GM12874 (cell line): ENCODE results near the gene SSNA1.

Source experiments
- CTCF ChIP-seq: IDR thresholded peaks from 2 replicates; pipeline ENCODE4 v1.5.1; 2011; ENCODE audit warnings: low read depth, mild to moderate bottlenecking, control low read depth, low read length, moderate library complexity; ENCODE audit not compliant: insufficient read depth

Gene SSNA1

GRCh38 chr9:137188490-137189296 is at the start of gene SSNA1, which contains the start of gene ANAPC2:
TSS of gene SSNA1 (plus strand) at chr9:137188676. CDS start at chr9:137188727, 51 bp downstream.
TSS of gene ANAPC2 (minus strand) at chr9:137188560. CDS start at chr9:137188532, 28 bp downstream.
- TF ChIP-seq CTCF: peak; percentile 61

- TF ChIP-seq CTCF: no peak
These were observed 49.6 kb upstream of the SSNA1 start, which contains the start of gene GRIN1 for GRCh38 chr9:137138722-137139467. TSS of gene GRIN1 (plus strand) at chr9:137139154. CDS start at chr9:137139487, 333 bp downstream.

DNA sequence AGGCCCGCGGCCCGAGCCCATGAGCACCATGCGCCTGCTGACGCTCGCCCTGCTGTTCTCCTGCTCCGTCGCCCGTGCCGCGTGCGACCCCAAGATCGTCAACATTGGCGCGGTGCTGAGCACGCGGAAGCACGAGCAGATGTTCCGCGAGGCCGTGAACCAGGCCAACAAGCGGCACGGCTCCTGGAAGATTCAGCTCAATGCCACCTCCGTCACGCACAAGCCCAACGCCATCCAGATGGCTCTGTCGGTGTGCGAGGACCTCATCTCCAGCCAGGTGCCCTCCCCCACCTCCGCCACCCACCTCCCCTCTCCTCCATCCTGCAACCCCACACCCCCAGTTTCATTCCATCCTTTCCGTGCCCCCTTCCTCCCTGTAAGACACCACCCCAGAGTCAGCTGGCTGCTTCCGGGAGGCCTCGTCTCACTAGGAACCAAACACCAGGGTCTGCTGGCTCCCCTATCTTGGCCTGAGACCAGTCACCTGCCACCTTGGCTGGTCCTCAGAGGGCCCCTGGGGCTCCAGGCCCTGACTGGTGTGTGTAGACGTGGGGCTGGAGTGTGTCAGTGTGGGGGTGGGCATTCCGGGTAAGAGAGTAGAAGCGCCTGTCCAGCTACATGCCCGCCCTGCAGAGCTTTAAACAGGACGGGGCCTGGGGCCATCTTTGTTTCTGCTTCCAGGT is 48.9 kb upstream of the SSNA1 start:
- TF ChIP-seq CTCF: no peak

DNA sequence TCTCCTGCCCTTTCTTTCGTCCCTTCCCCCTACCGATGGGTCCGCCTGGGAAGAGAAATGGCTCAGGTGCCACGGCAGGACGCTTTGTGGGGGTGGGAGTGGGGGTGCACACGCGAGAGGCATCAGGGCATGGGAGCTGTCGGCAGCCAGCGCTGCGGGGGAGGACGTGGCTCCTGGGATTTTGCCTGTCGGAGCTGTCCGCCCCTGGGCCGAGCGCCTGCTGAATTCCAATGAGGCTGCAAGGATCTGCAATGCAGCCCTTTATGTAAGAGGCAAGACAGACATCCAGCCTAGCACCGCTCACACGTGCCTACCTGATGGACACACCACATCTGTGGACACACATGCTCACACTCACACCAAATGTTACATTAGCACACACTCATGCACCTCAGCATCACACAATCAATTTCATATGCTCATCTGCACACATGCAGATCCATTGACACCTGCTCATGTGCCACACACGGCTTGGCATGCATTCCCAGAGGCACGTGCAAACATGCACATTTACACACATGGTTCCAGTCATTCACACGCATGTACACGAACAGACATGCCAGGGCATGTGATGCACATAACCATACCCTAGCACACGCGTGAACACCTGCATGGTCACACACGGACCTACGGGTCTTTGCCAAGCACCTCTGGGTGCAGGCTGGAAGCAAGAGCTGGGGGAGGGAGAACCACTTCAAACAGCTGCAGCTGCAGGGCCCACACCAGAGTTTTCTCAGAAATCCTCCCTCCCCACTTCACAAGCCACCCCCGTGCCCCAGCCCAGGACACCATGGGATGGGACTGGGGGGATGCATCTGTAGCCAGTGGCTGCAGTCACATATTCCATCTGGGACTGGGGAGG is 48.1 kb upstream of the SSNA1 start:
- TF ChIP-seq CTCF: no peak

DNA sequence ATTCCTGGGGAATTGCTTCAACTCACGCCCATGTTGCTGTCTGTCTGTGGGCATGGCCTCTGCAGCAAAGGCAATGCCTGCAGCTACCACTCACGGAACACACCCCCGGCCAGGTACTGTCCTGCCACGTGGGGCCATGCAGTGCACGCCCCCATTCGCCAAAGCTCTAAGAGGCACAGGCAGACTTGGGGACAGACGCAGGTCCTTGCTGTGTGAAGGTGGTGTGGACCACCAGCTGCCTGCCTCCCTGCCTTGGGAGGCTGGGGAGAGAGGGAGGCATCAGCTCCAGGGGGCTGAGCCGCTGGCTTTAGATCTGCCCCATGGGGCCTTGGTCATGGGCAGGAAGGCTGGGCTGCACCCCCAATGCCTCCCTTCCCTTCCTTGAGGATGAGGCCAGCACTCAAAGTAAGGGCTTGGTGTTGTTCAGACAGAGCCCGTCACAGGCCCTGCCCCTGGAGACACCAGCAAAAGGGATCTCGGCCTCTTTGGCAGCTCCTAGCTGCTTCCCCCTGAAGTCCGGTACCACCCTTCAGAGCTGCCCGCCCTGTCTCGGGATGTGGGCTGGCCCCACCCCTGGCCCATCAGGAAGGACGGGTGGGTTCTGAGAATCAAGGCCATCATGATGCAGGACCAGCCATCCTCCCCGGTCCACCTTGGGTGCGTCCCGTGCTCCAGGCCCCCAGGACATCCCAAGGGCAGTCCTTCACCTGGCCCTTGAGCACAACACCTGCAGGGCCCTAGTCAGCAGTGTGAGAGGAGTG is 47.2 kb upstream of the SSNA1 start:
- no peak for TF ChIP-seq CTCF

GRCh38 chr9:137141976-137142936 is 46.2 kb upstream of the SSNA1 start:
- TF ChIP-seq CTCF: no peak
